OCI-LY1 (cell line): ENCODE data around the gene SLC25A1.

Experiments
- CTCF ChIP-seq: fragments of 200-600 bp; sonication (generic), shearing (Covaris generic); IDR thresholded peaks from 2 replicates; pipeline ENCODE4 v1.5.1; 2017; ENCODE audit warnings: mild to moderate bottlenecking, antibody characterized with exemption, low read length, moderate library complexity, mixed read lengths
- EZH2 ChIP-seq: fragments of 200-600 bp; sonication (generic), shearing (Covaris generic); IDR thresholded peaks from 2 replicates; pipeline ENCODE4 v1.8.0; 2017; ENCODE audit warnings: borderline replicate concordance, mixed run types, mild to moderate bottlenecking, antibody characterized with exemption, low read length, moderate library complexity, mixed read lengths

GRCh38 chr22:19180740-19181410 lies 2.3 kb upstream of the SLC25A1 start:
- no peak for TF ChIP-seq CTCF
- no peak for TF ChIP-seq EZH2
